Limb (tissue), 2 donors: ENCODE data around the gene IKBKE.

Experiments used
- DNase-seq, 2 donors: peaks; one replicate each; pipeline ENCODE4 v3.0.0-alpha.2; 2016; ENCODE audit errors: extremely low spot score in 2 of 2

Gene IKBKE

GRCh38 chr1:206469933-206470691, at the start of gene IKBKE:
Gene IKBKE (plus strand): TSS chr1:206470476. CDS start chr1:206473228, 2,752 bp downstream.
- DNase-seq: no peak

DNA sequence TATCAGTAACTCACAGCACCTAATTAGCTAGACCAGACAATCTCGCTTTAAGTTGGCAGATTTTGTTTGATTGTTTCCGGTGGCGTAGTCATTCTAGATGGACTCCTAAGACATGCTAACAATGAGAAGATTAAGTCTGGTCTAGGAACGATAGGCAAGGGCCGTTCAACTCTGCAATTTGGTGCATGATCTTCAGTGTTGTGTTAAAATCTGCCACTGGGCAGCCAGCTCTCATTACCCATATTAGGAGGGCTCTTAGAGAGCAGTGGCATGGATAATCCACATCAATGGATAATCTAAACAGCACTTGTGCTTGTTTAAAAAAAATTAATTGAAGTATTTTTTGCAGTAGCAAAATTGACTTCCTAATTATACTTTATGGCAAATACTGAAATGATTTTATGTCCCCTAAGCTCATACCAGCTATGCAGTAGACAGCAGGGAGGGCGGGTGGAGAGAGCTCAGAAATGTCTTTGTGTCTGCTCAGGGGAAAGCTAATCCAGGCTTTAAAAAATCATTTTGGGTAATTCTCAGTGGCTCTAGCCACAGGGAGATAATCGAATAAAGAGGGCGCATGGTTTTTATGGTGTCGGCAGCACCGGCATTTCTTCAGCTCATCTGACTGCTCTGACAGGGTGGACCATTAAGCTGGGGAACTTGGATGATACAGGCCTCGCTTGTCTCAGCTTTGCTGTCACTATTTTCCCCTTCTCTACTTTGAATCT, 48.5 kb upstream of the IKBKE start:
- no peak for DNase-seq

- DNase-seq: no peak
Observed at GRCh38 chr1:206422525-206422924, 47.8 kb upstream of the IKBKE start.

- no peak for DNase-seq
Observed at GRCh38 chr1:206427291-206427690, 43.0 kb upstream of the IKBKE start.

- no peak for DNase-seq
Observed at GRCh38 chr1:206429421-206429820, 40.9 kb upstream of the IKBKE start.

GRCh38 chr1:206430031-206430983, 40.0 kb upstream of the IKBKE start:
- no peak for DNase-seq

- no peak for DNase-seq
Observed at GRCh38 chr1:206435445-206435844, 34.8 kb upstream of the IKBKE start.

DNA sequence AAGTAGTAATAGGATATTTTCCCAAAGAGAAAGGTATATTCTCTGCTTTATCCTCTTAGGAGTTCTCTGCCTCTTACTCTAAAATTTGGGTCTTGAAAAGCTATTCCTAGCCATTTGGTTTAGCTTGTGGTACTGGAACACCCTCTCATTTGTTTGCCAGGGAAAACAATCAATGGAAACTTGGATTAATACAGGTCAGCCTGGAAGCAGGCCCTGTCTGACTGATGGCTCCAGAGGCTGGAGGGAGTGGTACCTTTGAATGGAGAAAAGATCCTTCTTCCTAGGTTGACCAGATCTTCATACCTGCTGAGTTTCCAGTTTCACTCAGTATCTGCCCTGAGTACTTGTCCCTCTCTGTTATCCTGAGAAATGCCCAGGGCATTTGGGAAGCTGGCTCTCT, 31.7 kb upstream of the IKBKE start:
- DNase-seq: no peak

DNA sequence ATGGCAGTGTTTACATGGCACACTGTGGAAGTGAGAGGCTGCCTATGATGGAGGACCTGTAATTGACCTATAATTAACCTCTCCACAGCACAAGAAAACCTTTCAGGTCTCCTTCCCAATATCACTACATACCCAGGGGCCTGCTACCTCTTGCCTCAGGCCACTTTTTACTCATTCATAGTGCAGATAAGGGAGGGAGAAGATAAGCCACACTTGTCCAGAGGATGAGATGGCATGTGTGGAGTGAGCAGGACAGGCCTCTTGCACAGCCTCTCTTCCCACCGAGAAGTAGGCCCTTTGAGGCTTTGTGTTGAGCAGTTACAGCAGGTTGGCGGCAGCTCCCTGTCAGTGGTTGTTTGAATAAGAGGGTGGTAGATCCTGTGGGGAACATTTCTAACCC, 31.1 kb upstream of the IKBKE start:
- no peak for DNase-seq

- no peak for DNase-seq
Observed at GRCh38 chr1:206441336-206441967, 28.8 kb upstream of the IKBKE start.

DNA sequence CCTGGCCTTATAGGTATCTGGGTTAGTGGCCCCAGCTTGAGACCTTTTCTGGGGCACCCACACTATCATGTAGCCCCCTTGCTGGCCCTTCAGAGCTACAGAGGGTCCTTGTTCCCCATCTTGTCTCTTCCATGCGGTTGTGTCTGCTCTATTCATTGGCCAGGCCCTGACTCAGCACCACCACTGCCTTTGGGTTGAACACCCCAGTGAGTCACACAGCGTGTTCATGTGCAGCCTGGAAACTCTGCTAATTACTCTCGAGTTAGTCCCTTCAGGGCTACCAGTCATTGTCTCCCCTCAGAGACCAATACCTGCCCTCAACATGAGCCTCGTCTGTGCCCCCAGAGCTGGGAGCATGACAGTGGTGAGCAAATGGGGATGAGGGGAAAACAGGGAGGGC, 28.2 kb upstream of the IKBKE start:
- no peak for DNase-seq

DNA sequence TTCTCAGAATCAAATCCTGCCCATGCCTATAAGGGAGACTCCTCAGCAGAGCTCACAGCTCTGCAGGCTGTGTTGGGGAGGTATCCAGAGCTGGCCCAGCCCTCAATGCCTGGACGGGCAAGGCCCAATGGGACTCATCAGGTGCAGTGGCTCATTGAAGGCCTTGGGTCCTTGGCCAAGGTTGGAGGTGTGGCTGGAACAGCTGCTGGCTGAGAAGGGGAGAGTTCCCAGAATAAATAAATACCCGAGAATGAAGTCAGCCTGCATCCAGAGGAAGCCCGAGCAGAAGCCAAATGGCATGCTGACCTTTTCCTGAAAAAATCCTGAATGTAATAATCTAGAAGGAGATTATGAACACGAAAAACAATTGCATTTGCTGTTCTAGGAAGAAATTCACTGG, 25.2 kb upstream of the IKBKE start:
- peak in 1 of 2 donors; percentile 38 for DNase-seq

GRCh38 chr1:206445911-206446356, 24.3 kb upstream of the IKBKE start:
- DNase-seq: no peak

DNA sequence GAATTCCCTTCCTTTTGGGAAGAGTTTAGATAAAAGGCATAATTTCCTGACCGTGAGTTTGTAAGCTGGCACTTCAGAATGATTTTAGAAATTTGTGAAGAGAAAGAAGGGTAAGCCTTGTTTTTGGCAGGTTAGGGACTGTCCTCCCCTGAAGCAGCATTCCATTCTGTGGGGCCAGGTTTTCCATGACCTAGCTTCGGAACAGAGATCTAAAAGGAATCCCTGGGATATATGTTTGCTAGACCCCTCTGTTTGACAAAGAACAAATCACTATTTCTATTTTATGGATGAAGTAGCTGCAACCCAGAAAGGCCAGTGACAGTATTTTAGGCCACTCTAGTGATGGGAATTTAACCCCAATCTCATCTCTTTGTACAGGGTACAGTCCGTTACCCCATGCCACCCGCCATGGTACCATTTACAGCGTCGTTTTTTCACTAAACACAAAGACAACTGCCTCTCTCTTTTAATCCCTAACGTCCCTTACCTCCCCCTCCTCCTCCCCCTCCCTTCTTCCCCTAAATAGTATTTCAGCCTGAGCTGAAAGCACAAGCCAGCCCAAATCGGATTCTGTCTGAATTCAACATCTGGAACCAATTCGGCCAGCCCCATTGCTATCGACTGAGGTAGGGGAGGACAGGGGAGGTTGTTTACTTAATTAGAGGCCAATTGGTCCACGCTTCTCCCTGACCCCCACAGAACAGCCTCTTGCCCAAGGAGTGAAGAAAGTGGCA, 23.4 kb upstream of the IKBKE start:
- DNase-seq: no peak

DNA sequence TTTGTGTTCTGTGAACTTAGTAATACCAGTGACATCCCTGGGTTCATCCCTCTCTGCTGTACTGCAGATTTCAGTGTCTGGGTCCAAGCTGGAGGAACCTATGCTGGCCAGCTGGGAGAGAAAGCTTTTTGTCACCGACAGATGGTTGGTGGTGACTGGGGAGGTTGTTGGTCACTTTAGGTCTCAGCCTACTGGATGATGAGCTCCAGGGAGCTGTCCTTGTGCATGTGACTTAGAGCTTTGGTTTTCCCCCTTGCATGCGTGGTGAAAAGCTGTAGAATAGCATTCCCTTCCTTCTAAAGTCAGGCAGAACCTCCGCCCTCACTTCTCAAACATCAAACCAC, 22.9 kb upstream of the IKBKE start:
- no peak for DNase-seq

DNA sequence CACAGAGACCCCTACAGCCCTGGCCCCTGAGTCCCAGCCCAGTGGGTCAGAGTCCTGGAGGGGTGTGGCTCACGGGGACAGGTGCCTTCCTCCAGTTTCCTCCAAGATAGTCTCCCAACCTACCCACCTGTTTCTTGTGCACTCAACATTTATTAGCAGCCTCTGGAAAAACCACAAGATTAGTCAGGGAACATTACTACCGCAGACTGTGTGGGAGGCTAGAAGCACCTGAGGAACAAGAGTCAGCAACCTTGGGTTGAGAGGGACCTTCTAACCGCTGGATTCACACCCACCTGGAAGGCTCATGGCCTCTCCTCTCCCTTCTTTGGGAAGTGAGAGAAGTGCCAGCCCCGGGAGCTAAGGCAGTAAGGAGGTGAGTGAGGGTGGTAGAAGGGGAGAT, 22.5 kb upstream of the IKBKE start:
- no peak for DNase-seq

DNA sequence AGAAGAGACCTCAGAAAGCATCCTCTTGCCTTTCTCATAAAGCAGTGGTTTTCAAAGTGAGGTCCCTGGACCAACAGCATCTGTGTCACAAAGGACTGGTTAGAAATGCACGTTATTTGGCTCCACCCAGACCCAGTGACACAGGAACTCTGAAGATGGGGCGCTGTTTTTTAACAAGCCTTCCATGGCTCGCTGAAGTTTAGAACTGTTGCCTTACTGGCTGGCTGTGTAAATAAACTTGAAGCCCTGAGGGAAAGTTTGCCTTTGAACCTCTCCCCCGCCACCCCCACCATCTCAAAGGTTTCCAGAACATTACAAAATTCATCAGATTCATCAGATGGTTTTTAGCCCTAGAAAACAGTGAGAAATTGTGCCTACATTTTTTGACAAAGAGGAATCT, 21.8 kb upstream of the IKBKE start:
- no peak for DNase-seq

GRCh38 chr1:206449565-206449964, 20.7 kb upstream of the IKBKE start:
- DNase-seq: no peak

GRCh38 chr1:206450281-206450680, 20.0 kb upstream of the IKBKE start:
- DNase-seq: no peak

DNA sequence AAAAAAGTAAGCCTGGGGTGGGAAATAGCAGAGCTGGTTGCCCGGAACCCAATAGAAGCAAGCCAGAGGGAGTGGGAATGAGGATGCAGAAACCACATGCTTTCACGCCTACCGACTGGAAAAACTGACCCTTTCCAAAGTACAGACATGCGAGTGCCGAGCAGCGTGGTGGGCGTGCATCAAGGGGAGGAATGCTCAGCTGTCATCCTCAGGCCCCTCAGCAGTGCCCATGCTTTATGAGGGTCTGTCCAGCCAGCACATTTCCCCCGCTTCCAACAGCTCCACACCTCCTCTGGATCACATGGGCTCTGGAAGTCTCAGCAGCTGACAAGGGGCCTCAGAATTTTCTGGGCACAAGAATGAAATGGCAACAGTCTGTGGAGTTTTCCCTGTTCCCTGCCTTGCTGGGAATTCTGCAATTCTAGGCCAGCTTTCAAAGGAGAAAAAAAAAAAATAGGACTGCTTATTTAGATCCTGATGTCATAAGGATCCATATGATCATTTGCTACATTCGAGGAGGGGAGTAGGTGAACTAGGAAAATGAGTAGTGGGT, 19.1 kb upstream of the IKBKE start:
- DNase-seq: peak; percentile 39 to 51
